Measurements from ENCODE around the gene DNAH14. TPM values are rescaled to one million over a fixed set of nuclear protein-coding genes. Genes with fewer than 3 reads are reported as not detected.

The DNAH14 gene
- total and polyA plus RNA-seq, 2 donors (not counting 3 experiments of a cell fraction or from before 2014, with no cell fraction given) = 1.5 to 7.1 TPM

DNA sequence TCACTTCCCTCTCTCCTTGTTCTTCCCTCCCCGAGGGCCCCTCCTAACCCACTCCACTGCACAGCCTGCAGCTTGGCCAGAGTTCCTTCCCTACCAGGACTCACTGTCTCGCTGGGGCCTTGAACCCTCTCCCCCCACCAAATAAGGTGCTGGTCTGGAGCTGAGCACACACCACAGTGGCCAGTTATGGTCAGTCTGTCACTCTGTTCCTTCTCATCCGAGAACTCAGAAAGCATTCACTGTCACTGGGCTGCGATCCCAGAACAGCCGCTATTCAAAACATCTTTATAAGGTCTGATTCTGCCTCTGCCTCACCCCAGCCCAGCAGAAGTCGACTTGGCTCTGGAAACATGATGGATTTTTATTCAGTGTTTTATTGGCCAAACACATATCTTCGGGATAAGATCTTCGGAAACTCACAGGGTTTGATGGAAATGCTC lies 518.2 kb downstream of the DNAH14 start:
- no peak overlapping the region for H3K9ac ChIP-seq (replicated peaks; ENCODE audit: extremely low read depth, insufficient read depth, low read length)
- intact Hi-C loops (cut with micrococcal nuclease) = no loop called here

GRCh38 chr1:225448146-225448805 lies 518.8 kb downstream of the DNAH14 start:
- Histone ChIP-seq H3K36me3 (ENCODE audit: control insufficient read depth in 2 of 2, extremely low read depth in 1 of 2, insufficient read depth in 2 of 2, low read length in 2 of 2) (no peaks in the 10 kb centered on the region), H3K27me3 (ENCODE audit: control insufficient read depth in 2 of 2, insufficient read depth in 2 of 2, low read length in 2 of 2) (peaks cover 2% of the 10 kb centered on the region in 2 experiments), H3K27ac (ENCODE audit: insufficient read depth, low read depth, low read length) (no peak overlapping the region), H3K4me3 (replicated peaks in 1 of 3; ENCODE audit: insufficient read depth in 1 of 3, low read depth in 1 of 3, low read length in 3 of 3) (no peak overlapping the region), H4K20me1 (replicated peaks; ENCODE audit: control insufficient read depth, extremely low read depth, insufficient read depth, low read length) (no peaks in the 10 kb centered on the region), H3K9ac (replicated peaks; ENCODE audit: extremely low read depth, insufficient read depth, low read length) (no peak overlapping the region), H3K9me3 (replicated peaks; ENCODE audit: control insufficient read depth, insufficient read depth, low read length) (no peaks in the 10 kb centered on the region), H3K79me2 (ENCODE audit: control insufficient read depth, insufficient read depth, low read length) (no peaks in the 10 kb centered on the region), H3K9me1 (replicated peaks; ENCODE audit: control insufficient read depth, extremely low read depth, insufficient read depth, low read length) (no peaks in the 10 kb centered on the region), H3K4me1 (ENCODE audit: control insufficient read depth, extremely low read depth, insufficient read depth, low read length) (peaks cover 32% of the 10 kb centered on the region), H2AFZ (ENCODE audit: low read depth, low read length) (no peak overlapping the region), H3K4me2 (ENCODE audit: insufficient read depth, low read length) (no peak overlapping the region)
- dilution Hi-C loops (cut with MboI; ENCODE audit: extremely low pct_ligation_motif_present, low sequenced_read_pairs) (no loop called here), intact Hi-C loops (cut with micrococcal nuclease) (no loop called here)
- ChIA-PET CTCF (interaction anchor here (1.4 kb wide), 1 partner anchor 26 kb away, joined by 4 read pairs; no protein-coding TSS in a partner anchor), POLR2A (no interaction called here)
- no TSS peak for BruUV-seq (replicated peaks)
- TF ChIP-seq MYC (IDR thresholded peaks at IDR 0.05; ENCODE audit: low read depth, low read length) = no peak
- no peak for TF ChIP-seq MAX (IDR thresholded peaks at IDR 0.05; ENCODE audit: insufficient read depth, insufficient read length)
- TF ChIP-seq EZH2 (IDR thresholded peaks at IDR 0.05; ENCODE audit: borderline replicate concordance, low read depth, low read length, severe bottlenecking) = no peak
- no peak for DNase-seq (ENCODE audit: low read depth, low spot score)
- FAIRE-seq = no peak

More for the DNA sequence above, 518.2 kb downstream of the DNAH14 start:
- Histone ChIP-seq H3K79me2 (ENCODE audit: control insufficient read depth, insufficient read depth, low read length) (no peaks in the 10 kb centered on the region), H3K36me3 (ENCODE audit: control insufficient read depth in 2 of 2, extremely low read depth in 1 of 2, insufficient read depth in 2 of 2, low read length in 2 of 2) (no peaks in the 10 kb centered on the region), H4K20me1 (replicated peaks; ENCODE audit: control insufficient read depth, extremely low read depth, insufficient read depth, low read length) (no peaks in the 10 kb centered on the region), H3K9me1 (replicated peaks; ENCODE audit: control insufficient read depth, extremely low read depth, insufficient read depth, low read length) (no peaks in the 10 kb centered on the region), H3K4me3 (replicated peaks in 1 of 3; ENCODE audit: insufficient read depth in 1 of 3, low read depth in 1 of 3, low read length in 3 of 3) (no peak overlapping the region), H2AFZ (ENCODE audit: low read depth, low read length) (peak overlapping the region; percentile 34), H3K27ac (ENCODE audit: insufficient read depth, low read depth, low read length) (no peak overlapping the region), H3K4me1 (ENCODE audit: control insufficient read depth, extremely low read depth, insufficient read depth, low read length) (peaks cover 37% of the 10 kb centered on the region), H3K27me3 (ENCODE audit: control insufficient read depth in 2 of 2, insufficient read depth in 2 of 2, low read length in 2 of 2) (peaks cover 2% of the 10 kb centered on the region in 2 experiments), H3K4me2 (ENCODE audit: insufficient read depth, low read length) (no peak overlapping the region), H3K9me3 (replicated peaks; ENCODE audit: control insufficient read depth, insufficient read depth, low read length) (no peaks in the 10 kb centered on the region)
- POLR2A ChIA-PET = no interaction called here
- TF ChIP-seq, protein P1, sequence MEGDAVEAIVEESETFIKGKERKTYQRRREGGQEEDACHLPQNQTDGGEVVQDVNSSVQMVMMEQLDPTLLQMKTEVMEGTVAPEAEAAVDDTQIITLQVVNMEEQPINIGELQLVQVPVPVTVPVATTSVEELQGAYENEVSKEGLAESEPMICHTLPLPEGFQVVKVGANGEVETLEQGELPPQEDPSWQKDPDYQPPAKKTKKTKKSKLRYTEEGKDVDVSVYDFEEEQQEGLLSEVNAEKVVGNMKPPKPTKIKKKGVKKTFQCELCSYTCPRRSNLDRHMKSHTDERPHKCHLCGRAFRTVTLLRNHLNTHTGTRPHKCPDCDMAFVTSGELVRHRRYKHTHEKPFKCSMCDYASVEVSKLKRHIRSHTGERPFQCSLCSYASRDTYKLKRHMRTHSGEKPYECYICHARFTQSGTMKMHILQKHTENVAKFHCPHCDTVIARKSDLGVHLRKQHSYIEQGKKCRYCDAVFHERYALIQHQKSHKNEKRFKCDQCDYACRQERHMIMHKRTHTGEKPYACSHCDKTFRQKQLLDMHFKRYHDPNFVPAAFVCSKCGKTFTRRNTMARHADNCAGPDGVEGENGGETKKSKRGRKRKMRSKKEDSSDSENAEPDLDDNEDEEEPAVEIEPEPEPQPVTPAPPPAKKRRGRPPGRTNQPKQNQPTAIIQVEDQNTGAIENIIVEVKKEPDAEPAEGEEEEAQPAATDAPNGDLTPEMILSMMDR (IDR thresholded peaks at IDR 0.05; ENCODE audit: extremely low read depth in 1 of 2, insufficient read depth in 1 of 2, low read depth in 1 of 2, low read length in 2 of 2) = no peak
- TF ChIP-seq JUN (IDR thresholded peaks at IDR 0.05; ENCODE audit: borderline replicate concordance, insufficient read depth, insufficient read length, low read depth) = no peak
- DNase-seq (ENCODE audit: low read depth, low spot score) (no peak), FAIRE-seq (no peak)
- no TSS peak for BruUV-seq (replicated peaks)
- dilution Hi-C loops (cut with MboI; ENCODE audit: extremely low pct_ligation_motif_present, low sequenced_read_pairs) = no loop called here
- CTCF ChIA-PET = interaction anchor here (1.4 to 3.5 kb wide), 2 partner anchors 20 to 27 kb away, joined by 4 to 15 read pairs; no protein-coding TSS in a partner anchor

All from endothelial cell of umbilical vein (primary cell).